ENCODE data around the gene BCAR3.
"Not testable (repeated sequence)": the region's sequence is repeated elsewhere in the genome, so short reads cannot be mapped to it uniquely, and the experiment has no call there.

BCAR3 gene

GRCh38 chr1:93597709-93598108 is 83.9 kb downstream of the BCAR3 start:
- DNase-seq (ENCODE audit: low read depth in 3 of 3) = no peak

GRCh38 chr1:93596329-93597089 is 85.1 kb downstream of the BCAR3 start:
- DNase-seq (ENCODE audit: low read depth in 3 of 3) = no peak

GRCh38 chr1:93595743-93596142 is 85.9 kb downstream of the BCAR3 start:
- DNase-seq (ENCODE audit: low read depth in 3 of 3) = no peak

GRCh38 chr1:93595266-93595665 is 86.4 kb downstream of the BCAR3 start:
- DNase-seq (ENCODE audit: low read depth in 3 of 3) = no peak

- DNase-seq (ENCODE audit: low read depth in 3 of 3) = no peak
Observed at GRCh38 chr1:93594603-93594880, 87.1 kb downstream of the BCAR3 start.

- DNase-seq (ENCODE audit: low read depth in 3 of 3) = no peak
Observed at GRCh38 chr1:93593854-93594602, 87.6 kb downstream of the BCAR3 start.

GRCh38 chr1:93592551-93592949 is 89.1 kb downstream of the BCAR3 start:
- DNase-seq (ENCODE audit: low read depth in 3 of 3) = no peak

GRCh38 chr1:93591676-93592550 is 89.7 kb downstream of the BCAR3 start:
- no peak for DNase-seq (ENCODE audit: low read depth in 3 of 3)

- not testable (repeated sequence) for DNase-seq (ENCODE audit: low read depth in 3 of 3)
Observed at GRCh38 chr1:93591291-93591675, 90.4 kb downstream of the BCAR3 start.

GRCh38 chr1:93588955-93589354 is 92.7 kb downstream of the BCAR3 start:
- no peak for DNase-seq (ENCODE audit: low read depth in 3 of 3)

GRCh38 chr1:93588206-93588605 is 93.4 kb downstream of the BCAR3 start:
- DNase-seq (ENCODE audit: low read depth in 3 of 3) = no peak

- DNase-seq (ENCODE audit: low read depth in 3 of 3) = no peak
Observed at GRCh38 chr1:93587354-93587753, 94.3 kb downstream of the BCAR3 start.

GRCh38 chr1:93585059-93585966 is 96.3 kb downstream of the BCAR3 start:
- DNase-seq (ENCODE audit: low read depth in 3 of 3) = no peak

- no peak for DNase-seq (ENCODE audit: low read depth in 3 of 3)
Observed at GRCh38 chr1:93584261-93585003, 97.2 kb downstream of the BCAR3 start.

GRCh38 chr1:93581917-93582850 is 99.5 kb downstream of the BCAR3 start:
- DNase-seq (ENCODE audit: low read depth in 3 of 3) = no peak

- DNase-seq (ENCODE audit: low read depth in 3 of 3) = no peak
Observed at GRCh38 chr1:93579891-93580290, 101.7 kb downstream of the BCAR3 start.

- DNase-seq (ENCODE audit: low read depth in 3 of 3) = no peak
Observed at GRCh38 chr1:93578911-93579825, 102.5 kb downstream of the BCAR3 start.

GRCh38 chr1:93578433-93578830 is 103.2 kb downstream of the BCAR3 start:
- no peak for DNase-seq (ENCODE audit: low read depth in 3 of 3)

All from stimulated activated CD4-positive, alpha-beta T cell treated with anti-CD3 and anti-CD28 coated beads, TNF-alpha, amount 100 ng/mL, for 4 hours (primary cell).